B cell (primary cell): ENCODE data around the gene FBXL16. TPM values are rescaled to one million over a fixed set of nuclear protein-coding genes. Genes with fewer than 3 reads are reported as not detected.

Experiments
- ATAC-seq: fragments of 200-7000 bp; cut with Tn5 transposase; one replicate; pipeline ENCODE4 v1.10.0; 2021; ENCODE audit warnings: low read depth, mild to moderate bottlenecking, moderate number of reproducible peaks, moderate library complexity
- CTCF ChIA-PET: fragments of 350-600 bp; sonication (Branson Sonifier 250); formaldehyde crosslinking; loops from one replicate; lab custom pipeline; 2021; ENCODE audit warnings: antibody characterized with exemption, inconsistent platforms; lab: Charles Lee
- POLR2A ChIA-PET: fragments of 350-600 bp; sonication (Branson Sonifier 250); formaldehyde crosslinking; loops from one replicate; lab custom pipeline; 2021; ENCODE audit warnings: antibody characterized with exemption; lab: Charles Lee
- DNase-seq: peaks from one replicate; pipeline ENCODE4 v3.0.0; 2013
- H2AFZ ChIP-seq: 2 replicates; pipeline ENCODE4 v1.6.1; 2012; ENCODE audit warnings: mild to moderate bottlenecking, low read depth, low read length; ENCODE audit not compliant: insufficient read depth, poor library complexity, severe bottlenecking
- H3K27ac ChIP-seq, 2 donors: 1 replicate in 1 of 2; 2 replicates in 1 of 2; pipeline ENCODE4 v1.5.1; 2012 to 2013; ENCODE audit warnings: low read length in 2 of 2, mild to moderate bottlenecking in 2 of 2, moderate library complexity in 1 of 2
- H3K27me3 ChIP-seq, 4 experiments: fragments of 200-600 bp in 1 of 4; sonication (generic) in 1 of 4; replicated peaks in 1 of 4; 1 replicate in 2 of 4; 2 replicates in 2 of 4; pipeline versions ENCODE4 v1.6.1 to v1.7.0; 2013 to 2016; ENCODE audit warnings: low read length in 3 of 4, mild to moderate bottlenecking in 2 of 4, mixed read lengths in 1 of 4, moderate library complexity in 1 of 4; ENCODE audit not compliant: insufficient read depth in 4 of 4, control insufficient read depth in 3 of 4; ENCODE audit errors: control extremely low read depth in 1 of 4
- H3K36me3 ChIP-seq, 2 experiments: replicated peaks in 1 of 2; 1 replicate in 1 of 2; 2 replicates in 1 of 2; pipeline versions ENCODE4 v1.6.1 to v1.7.1; 2013; ENCODE audit warnings: low read length in 1 of 2; ENCODE audit not compliant: insufficient read depth in 2 of 2, control insufficient read depth in 1 of 2; ENCODE audit errors: control extremely low read depth in 1 of 2, extremely low read depth in 1 of 2
- H3K4me1 ChIP-seq, 2 donors: fragments of 200-600 bp in 1 of 2; sonication (generic) in 1 of 2; 1 replicate in 1 of 2; 2 replicates in 1 of 2; pipeline versions ENCODE4 v1.5.1 to v1.6.1; 2013 to 2017; ENCODE audit warnings: low read length in 2 of 2; ENCODE audit not compliant: control insufficient read depth in 2 of 2, insufficient read depth in 2 of 2
- H3K4me2 ChIP-seq: replicated peaks from 2 replicates; pipeline ENCODE3; 2012; ENCODE audit warnings: mild to moderate bottlenecking, low read depth, low read length; ENCODE audit not compliant: poor library complexity, severe bottlenecking
- H3K4me3 ChIP-seq, 5 experiments: fragments of 200-600 bp in 1 of 5; sonication (generic) in 1 of 5; 1 replicate in 3 of 5; 2 replicates in 2 of 5; pipeline versions ENCODE4 v1.5.1 to v1.7.0; 2011 to 2016; ENCODE audit warnings: low read length in 4 of 5, mild to moderate bottlenecking in 4 of 5, low read depth in 2 of 5, control low read depth in 1 of 5, moderate library complexity in 1 of 5; ENCODE audit not compliant: insufficient read depth in 1 of 5; ENCODE audit errors: control extremely low read depth in 1 of 5, extremely low read depth in 1 of 5
- H3K79me2 ChIP-seq: fragments of 200-600 bp; sonication (generic); one replicate; pipeline ENCODE4 v1.6.0; 2016; ENCODE audit warnings: low read length; ENCODE audit not compliant: control insufficient read depth, insufficient read depth
- H3K9ac ChIP-seq: fragments of 200-600 bp; sonication (generic); 2 replicates; pipeline ENCODE4 v1.6.1; 2017; ENCODE audit warnings: mild to moderate bottlenecking, low read length, moderate library complexity
- H3K9me3 ChIP-seq, 3 donors: one replicate each; pipeline versions ENCODE4 v1.6.1 to v1.7.1; 2013; ENCODE audit warnings: low read length in 2 of 3; ENCODE audit not compliant: control insufficient read depth in 2 of 3, insufficient read depth in 1 of 3; ENCODE audit errors: control extremely low read depth in 1 of 3
- H4K20me1 ChIP-seq: 2 replicates; pipeline ENCODE4 v1.6.0; 2012; ENCODE audit warnings: mild to moderate bottlenecking, low read length; ENCODE audit not compliant: insufficient read depth, control insufficient read depth, poor library complexity, severe bottlenecking
- H3K27ac Mint-ChIP-seq: one replicate; pipeline ENCODE4 v1.8.0; 2021; ENCODE audit warnings: mixed read lengths
- H3K27me3 Mint-ChIP-seq: one replicate; pipeline ENCODE4 v1.8.0; 2021; ENCODE audit warnings: mixed read lengths
- H3K4me1 Mint-ChIP-seq: one replicate; pipeline ENCODE4 v1.8.0; 2021; ENCODE audit warnings: mixed read lengths
- H3K4me3 Mint-ChIP-seq: one replicate; pipeline ENCODE4 v1.8.0; 2021; ENCODE audit warnings: mixed read lengths
- H3K9me3 Mint-ChIP-seq: one replicate; pipeline ENCODE4 v1.8.0; 2022; ENCODE audit warnings: mixed read lengths; ENCODE audit not compliant: insufficient read depth
- CTCF ChIP-seq: fragments of 200-600 bp; IDR thresholded peaks from one replicate; pipeline ENCODE4 v1.8.0; 2022; ENCODE audit warnings: antibody characterized with exemption, mild to moderate bottlenecking
- EZH2 ChIP-seq: IDR thresholded peaks from 2 replicates; pipeline ENCODE4 v1.6.1; 2012; ENCODE audit warnings: borderline replicate concordance, low read depth, mild to moderate bottlenecking, moderate library complexity, low read length; ENCODE audit not compliant: insufficient read depth, poor library complexity, severe bottlenecking
- WGBS: methylation state at CpG from one replicate; pipeline ENCODE4 v1.1.5; 2013; ENCODE audit warnings: missing lambda C conversion rate; ENCODE audit not compliant: insufficient coverage; 5-methylcytosine and 5-hydroxymethylcytosine counted together
- intact Hi-C: fragments of 100-400 bp; cut with micrococcal nuclease; formaldehyde crosslinking; loops from one replicate; pipeline ENCODE4 v1.10.0; 2022
- polyA plus RNA-seq: library from polyadenylated mRNA; depleted of rRNA; stranded (reverse); fragments of >200 nt; gene quantifications from 2 replicates; pipeline ENCODE4 v1.2.3, GENCODE V29; 2012
- total RNA-seq, 2 donors: library from RNA; stranded (reverse); fragments of 120-200 nt in 1 of 2; gene quantifications; 1 replicate in 1 of 2; 2 replicates in 1 of 2; pipeline versions ENCODE4 v1.2.3 to v1.2.4, GENCODE V29; 2013 to 2022

FBXL16 gene
- total and polyA plus RNA-seq, 2 donors (not counting 1 experiment from before 2014, with no cell fraction given), result 2.2 to 5.8 TPM

GRCh38 chr16:686459-687260 is 18.9 kb downstream of the FBXL16 start:
- no peak overlapping the region for H3K27ac ChIP-seq
- ATAC-seq, result no peak
- CTCF ChIA-PET, result no interaction called here
- Mint-ChIP-seq H3K27ac (no peak overlapping the region), H3K4me1 (peaks cover 35% of the 10 kb centered on the region), H3K4me3 (no peak overlapping the region), H3K27me3 (no peaks in the 10 kb centered on the region), H3K9me3 (no peaks in the 10 kb centered on the region)
- H4K20me1 ChIP-seq, result peaks cover 24% of the 10 kb centered on the region
- H3K27me3 ChIP-seq, result no peaks in the 10 kb centered on the region
- no peak for TF ChIP-seq EZH2
- no peak for TF ChIP-seq CTCF
- peaks cover 28 to 47% of the 10 kb centered on the region in 2 donors for H3K4me1 ChIP-seq
- peaks cover 0 to 11% (median 0%) of the 10 kb centered on the region in 3 donors for H3K9me3 ChIP-seq
- no peak overlapping the region for H2AFZ ChIP-seq
- H3K4me3 ChIP-seq, result no peak overlapping the region
- H3K79me2 ChIP-seq, result peaks cover 41% of the 10 kb centered on the region
- DNase-seq, result no peak
- H3K9ac ChIP-seq, result no peak overlapping the region
- peaks cover 0 to 26% of the 10 kb centered on the region in 2 experiments for H3K36me3 ChIP-seq
- POLR2A ChIA-PET, result interaction anchor here (0.6 kb wide), 1 partner anchor 12 kb away, joined by 8 read pairs; no protein-coding TSS in a partner anchor
- no peak overlapping the region for H3K4me2 ChIP-seq
- WGBS, result 98% methylated on average over 49 of the region's 51 CpGs
- intact Hi-C loops, result no loop called here

- no peak overlapping the region for H3K27ac ChIP-seq
- Mint-ChIP-seq H3K4me3 (peak overlapping the region; percentile 39), H3K9me3 (no peaks in the 10 kb centered on the region), H3K4me1 (peaks cover 38% of the 10 kb centered on the region), H3K27me3 (no peaks in the 10 kb centered on the region), H3K27ac (peak overlapping the region; percentile 26)
- DNase-seq (no peak), ATAC-seq (no peak)
- H3K4me2 ChIP-seq, result no peak overlapping the region
- intact Hi-C loops, result loop anchor here (2.0 kb wide), 3 partner anchors 17 to 55 kb away; partner anchors contain the start of genes CIAO3 and RHOT2
- peaks cover 0 to 27% of the 10 kb centered on the region in 2 experiments for H3K36me3 ChIP-seq
- TF ChIP-seq CTCF (no peak), EZH2 (no peak)
- peaks cover 0 to 7% (median 0%) of the 10 kb centered on the region in 3 donors for H3K9me3 ChIP-seq
- no peak overlapping the region for H3K9ac ChIP-seq
- 80% methylated on average over 10 of the region's 10 CpGs for WGBS
- H2AFZ ChIP-seq, result no peak overlapping the region
- H3K4me1 ChIP-seq, result peaks cover 34 to 54% of the 10 kb centered on the region in 2 donors
- peaks cover 31% of the 10 kb centered on the region for H4K20me1 ChIP-seq
- ChIA-PET POLR2A (no interaction called here), CTCF (no interaction called here)
- H3K79me2 ChIP-seq, result peaks cover 47% of the 10 kb centered on the region
- no peaks in the 10 kb centered on the region for H3K27me3 ChIP-seq
- no peak overlapping the region for H3K4me3 ChIP-seq
Measured at GRCh38 chr16:685967-686366, 19.6 kb downstream of the FBXL16 start.
